Inferior parietal cortex (tissue), 1 donor: Measurements from ENCODE around the gene FAXC.
"Not testable (repeated sequence)": the region's sequence is repeated elsewhere in the genome, so short reads cannot be mapped to it uniquely, and the experiment has no call there.

Experiments
- DNase-seq: peaks from one replicate; pipeline ENCODE4 v3.0.0-alpha.2; 2016; ENCODE audit errors: extremely low spot score

Gene FAXC

DNA sequence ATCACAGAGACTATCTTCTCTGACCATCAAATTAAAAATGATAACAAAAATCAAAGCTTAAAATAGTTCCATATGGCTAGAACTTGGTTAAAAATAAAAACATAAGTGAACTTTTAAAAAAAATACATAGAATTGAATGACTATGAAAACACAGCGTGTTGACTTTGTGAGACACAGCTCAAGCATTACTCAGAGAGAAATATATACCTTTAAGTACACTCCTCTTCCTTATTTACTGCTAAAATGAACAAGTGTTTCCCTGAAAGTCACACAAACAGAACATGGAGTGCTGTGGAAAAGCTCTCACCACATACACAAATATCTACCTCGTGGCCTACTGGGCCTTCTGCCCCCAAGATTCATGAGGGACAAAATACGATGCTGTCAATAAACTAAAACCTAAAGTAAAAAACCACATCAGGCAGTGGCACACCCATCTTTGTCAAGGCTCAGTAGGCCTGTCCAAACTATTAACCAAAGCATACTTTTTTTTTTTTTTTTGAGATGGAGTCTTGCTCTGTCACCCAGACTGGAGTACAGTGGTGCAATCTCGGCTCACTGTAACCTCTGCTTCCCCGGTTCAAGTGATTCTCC is 7.5 kb downstream of the FAXC start:
- no peak for DNase-seq

DNA sequence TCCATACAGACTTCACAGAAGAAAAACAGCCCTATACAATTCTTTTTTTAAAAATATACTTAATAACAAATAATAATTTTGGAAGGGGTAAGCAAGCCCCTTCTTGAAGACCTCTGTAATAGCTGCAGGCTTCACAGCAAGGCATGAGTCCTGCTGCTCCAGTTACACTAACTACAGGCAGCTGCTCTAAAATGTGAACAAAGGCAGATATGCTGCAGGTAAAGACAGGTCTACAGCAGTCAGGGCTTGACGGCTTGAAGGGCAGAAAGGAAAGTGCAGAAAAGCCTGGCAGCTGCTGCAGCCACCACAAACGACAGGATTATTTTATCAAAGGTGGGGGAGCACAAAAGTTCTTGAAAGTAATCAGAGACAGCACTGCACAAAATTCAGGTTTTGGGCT is 11.3 kb downstream of the FAXC start:
- no peak for DNase-seq

DNA sequence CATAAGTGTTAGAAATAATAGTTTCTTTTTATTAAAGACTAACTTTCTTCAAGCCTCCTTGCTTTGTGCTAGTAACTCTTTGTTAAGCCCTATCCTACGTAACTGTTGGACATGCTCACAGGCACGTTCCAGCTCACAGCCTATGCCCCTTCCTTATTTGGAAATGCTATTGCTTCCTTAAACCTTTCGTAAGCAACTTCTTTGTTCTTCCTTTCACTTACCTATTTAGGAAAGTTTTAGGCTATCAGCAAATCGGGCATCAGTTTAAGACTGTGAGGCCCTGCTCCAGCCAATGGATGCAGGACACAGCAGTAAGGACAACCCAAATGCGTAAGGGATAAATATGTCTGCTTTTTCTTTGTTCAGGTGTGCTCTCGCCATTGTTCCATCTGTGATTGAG is 14.2 kb downstream of the FAXC start:
- not testable (repeated sequence) for DNase-seq

DNA sequence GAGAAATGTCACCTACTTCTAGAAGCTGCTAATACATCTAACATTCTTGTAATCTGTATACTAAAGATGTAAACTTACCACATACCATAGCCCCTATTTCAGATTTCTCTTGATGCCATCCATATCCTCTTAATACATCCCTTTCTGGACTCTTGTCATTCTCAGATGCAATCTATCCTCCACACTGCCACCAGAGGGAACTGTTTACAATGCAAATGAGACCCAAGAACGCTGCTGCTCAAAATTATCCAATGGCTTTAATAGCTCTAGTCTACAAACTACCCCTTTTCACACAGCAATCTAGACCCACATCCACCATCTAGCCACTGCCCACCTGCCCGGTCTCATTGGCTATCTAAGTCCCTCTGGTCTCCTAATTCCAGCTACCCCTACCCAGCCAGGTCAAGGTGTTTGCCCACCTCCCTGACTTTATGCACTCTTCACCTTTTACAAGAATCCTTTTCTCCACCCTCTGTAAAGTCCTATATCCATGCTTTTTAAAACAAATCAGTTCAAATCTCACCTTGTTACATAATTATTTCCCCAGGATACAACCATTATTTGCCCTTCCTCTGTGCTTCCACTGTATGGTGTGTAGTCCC is 14.8 kb downstream of the FAXC start:
- peak; percentile 54 for DNase-seq

DNA sequence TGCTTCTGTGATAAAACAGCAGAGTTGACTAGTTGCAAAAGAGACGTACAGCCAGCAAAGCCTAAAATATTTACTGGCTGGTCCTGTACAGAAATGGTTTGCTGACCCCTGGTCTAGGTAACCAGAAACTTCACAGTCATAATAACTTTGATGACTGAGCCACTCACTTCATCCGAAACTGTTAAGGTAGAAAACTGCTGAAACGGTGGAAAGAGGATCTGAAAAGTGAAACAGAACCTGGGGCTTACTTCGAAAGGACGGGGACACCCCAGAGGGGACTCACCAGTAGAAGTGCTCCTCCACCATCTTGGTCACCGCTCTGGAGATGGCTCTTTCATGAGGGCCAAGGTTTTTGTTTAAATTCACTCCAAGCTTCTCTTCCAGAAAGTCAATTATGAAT is 16.4 kb downstream of the FAXC start:
- no peak for DNase-seq

DNA sequence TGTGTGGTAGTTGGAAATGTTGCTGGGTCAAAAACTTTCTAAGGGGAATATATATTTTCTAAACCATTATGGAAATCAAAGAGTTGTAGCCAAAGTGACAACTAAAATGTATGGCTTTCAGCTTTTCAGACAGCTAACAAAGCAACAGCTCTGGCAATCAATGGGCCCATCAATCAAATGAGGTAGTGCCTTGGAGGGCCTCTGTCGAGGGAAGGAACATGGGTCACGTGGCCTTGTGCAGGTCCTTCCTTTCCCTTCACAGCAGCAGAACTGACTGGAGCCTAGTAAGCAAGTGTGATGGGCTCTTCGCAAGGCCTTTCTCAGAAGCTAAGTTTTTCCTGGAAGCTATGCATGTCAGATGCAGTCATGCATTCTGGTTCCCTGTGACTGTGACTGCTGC is 17.9 kb downstream of the FAXC start:
- no peak for DNase-seq

DNA sequence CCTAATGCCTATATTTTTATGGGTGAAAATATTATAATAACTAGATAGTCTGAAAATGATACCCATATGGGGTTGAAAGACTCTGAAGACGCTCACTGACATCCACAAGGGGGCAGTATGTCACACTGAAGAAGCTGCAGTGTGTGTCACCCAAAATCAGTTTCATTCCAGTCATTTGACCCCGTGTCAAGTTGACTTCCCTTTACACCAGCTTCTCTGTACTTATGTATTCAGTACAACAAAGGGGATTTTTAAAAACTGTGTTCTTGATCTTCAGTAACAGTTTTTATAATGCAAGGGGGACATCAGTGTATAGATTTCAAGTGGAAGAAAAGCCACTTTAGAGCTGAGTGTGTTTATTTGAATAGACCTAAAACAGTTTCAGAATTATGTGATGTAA is 19.3 kb downstream of the FAXC start:
- peak; percentile 83 for DNase-seq

DNA sequence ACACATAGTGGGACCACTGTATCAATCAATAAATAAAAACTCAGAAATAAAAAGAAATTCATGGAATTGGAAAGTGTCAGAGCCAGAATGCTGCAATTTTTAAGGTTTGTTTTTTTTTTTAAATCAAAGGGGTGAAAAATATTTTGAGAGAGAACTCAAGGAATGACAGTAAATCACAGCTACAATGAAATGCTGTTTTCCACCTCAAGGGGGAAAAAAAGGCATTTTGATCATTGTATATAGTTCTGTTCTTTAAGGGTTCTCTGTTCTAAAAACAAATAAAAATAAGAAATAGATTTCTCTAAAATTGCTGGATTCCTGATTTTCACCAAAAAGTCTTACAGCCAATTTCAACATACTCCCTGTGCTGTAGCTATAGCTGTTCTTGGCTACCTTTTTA is 24.5 kb downstream of the FAXC start:
- no peak for DNase-seq

DNA sequence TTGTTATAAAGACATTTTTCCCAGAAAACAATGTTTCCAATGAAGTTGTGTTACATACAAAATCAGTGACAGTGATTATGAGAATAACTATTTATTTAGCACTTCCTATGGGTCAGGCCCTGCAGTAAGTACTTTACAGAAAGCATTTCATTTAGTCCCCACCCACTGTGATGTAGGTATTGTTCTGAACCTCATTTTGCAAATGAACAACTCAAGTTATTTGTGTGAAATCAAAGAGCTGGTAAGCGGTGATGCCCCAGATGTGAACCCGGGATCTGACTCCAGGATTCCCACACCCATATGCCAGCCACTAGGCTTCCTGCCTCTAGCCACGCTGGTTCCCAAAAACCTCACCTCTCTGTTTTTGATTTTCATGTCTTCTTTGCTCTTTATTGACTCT is 30.9 kb downstream of the FAXC start:
- DNase-seq: no peak

DNA sequence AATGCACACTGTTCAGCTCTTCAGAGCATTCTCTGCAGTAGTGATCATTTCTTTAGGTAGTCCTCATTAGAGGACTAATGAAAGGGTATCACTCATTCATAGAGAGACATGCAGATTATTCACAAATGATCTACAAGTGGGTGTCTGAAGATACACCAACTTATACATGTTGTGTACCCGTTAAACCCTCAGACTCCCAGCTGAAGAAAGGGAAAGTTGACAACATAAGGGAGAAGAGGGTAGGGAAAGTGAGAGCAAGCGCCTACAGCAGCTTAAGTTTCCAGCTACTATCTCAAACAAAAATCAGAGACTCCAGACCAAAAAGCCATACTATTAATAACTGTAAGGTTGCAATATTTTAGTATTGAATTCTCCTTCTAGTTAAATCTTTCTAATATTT is 37.1 kb downstream of the FAXC start:
- no peak for DNase-seq

DNA sequence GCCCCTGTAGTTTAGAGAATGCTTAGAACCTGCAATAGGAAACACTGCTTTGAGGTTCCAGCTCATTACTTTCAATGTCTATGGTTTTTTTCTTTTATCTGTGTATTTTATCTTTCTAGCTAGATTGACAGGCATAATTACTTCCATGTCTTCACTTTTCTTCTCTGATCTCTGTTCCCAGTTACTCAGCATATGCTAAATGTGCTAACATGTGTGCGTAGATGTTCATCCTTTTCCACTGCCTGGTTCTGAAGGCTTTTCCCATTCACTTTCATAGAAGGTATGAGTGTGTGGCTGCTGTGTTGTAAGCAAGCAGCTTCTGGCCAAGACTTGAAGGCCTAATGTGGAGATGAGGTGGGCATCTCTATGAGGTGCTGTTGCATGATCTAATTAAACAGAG is 38.9 kb downstream of the FAXC start:
- DNase-seq: no peak

DNA sequence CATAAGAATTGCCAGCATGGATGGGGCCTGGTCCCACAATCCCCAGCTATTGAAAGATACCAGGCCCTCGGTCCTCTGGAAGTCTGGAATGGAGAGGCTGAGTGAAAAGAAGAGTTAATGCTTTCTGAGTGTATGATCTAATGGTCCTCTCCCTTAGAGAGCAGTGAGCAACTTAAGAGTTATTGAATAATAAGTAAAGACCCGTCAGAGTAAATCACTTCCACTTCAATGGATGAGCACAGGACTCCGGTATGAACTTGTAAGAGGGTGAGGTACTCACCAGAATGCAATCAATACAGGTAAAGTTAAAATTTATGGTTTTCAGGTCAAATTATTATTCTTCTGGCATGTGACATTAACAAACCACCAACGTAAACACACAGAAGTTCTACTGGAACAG is 39.9 kb downstream of the FAXC start:
- no peak for DNase-seq

DNA sequence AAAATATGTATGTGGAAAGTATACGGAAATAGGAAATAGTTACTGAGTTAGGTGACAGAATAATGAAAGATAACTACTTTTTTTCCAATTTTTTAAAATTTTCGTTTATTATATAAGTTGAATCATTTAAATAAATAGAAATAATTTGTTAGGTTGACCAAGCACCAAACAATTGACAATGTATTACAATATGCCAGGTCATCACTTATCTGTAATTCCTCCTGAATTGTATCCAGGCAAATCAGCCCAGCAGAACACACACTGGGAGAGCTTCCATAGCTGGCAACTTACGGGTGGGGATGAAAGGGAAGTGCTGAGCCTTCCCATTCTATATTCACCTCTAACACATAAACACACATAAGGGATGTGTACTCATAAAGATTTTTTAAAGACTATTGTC is 40.7 kb downstream of the FAXC start:
- no peak for DNase-seq

DNA sequence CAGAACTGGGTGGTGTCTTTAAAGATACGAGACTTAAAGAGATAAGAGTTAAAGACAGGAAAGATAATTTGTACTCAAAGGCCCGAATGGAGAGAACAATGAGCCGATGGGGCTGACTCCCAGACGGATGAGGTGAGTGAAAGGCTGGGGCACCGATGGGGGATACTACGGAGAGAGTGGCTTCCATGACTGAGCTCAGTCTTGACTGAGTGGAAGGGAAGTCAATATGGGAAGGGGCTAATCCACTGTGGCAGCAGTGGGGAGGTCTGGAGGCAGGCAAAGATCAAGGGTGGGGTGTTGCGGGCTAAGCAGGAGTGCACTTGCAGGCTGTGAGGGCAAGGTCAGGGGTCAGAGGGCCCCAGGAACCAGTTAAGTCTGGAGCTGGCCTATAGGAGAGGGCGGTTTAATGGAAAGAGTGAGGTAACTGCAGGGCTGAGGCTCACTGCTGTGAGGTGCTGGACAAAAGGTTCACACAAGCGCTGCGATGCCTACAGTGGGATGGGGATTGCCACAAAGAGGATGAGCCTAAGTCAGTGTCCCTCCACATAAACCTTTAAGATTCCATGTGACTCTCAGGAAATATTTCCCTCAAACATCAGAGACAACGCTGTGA is 42.1 kb downstream of the FAXC start:
- no peak for DNase-seq

DNA sequence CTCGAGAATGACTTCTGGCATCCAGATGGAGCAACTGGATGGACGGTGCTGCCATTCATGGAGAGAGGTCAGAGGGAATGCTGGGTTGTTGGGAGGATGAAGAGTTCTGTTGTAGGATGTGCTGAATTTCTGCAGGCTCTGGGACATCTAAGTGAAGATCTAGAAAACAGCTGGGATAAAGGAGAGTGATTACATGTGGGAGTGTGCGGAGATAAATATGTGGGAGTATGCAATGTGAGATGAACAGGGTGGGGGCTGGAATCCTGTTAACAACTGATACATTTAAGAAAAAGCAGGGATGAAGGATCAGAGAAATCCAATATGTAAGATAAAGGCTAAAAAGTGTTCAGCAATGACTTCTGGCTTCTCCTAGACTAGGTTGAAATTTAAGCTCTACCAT is 43.1 kb downstream of the FAXC start:
- DNase-seq: no peak

DNA sequence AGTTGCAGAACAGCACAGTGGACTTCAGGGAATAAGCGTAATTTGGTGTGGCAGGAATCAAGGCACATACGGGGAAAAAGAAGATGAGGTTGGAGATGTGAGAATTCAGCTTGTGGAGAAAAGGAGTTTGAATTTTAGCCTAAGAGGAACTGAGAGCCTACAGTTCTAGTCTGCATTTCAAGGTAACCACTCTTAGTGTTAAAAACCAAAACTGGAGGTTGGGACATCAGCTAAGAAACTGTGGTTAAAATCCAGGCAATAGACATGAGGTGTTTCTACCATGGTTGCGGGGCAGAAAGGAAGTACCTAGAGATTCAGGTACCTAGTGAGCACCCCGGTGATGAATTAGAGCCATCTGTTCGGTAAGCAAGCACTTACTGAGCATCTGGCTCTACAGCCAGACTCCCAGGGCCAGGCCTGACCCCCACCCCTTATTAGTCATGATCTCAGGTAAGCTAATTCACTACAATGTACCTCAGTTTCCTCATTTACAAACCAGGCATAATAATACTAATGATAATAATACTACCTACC is 44.4 kb downstream of the FAXC start:
- DNase-seq: no peak

DNA sequence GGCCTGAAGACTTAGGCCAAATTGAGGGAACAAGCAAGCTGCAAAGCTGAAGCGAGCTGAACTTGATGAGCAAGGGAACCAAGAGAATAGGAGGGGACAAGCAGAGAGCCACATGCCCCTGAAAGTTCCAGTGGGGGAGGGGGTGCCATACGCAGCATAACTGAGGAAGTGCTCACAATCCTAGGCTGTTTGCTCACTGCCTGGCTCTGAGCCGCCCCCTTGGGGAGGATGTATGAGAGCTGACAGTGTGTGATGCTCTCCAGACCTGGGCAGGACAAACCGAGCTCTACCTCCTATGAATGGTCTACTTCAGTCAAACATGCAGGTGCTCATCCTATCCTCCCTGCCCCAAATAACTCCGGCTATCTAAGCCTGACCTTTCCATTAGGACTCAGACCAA is 52.1 kb downstream of the FAXC start:
- DNase-seq: no peak

DNA sequence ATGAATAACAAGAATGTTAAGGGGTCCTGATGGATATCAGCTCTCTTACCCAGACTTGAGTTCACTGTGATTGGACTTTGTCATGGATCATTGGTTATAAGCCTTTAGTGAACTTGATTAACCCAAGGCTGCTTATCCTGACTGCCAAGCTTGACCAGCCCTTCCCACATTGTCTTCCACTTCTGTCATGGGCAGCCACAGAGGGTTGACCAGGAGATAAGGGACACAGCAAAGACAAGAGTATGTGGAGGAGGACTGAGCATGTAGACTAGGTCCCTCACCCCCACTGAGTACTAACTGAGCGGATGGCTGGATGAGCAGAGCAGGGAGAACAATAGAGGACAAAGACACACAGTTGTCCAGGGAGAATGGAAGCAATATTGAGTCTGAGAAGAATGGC is 52.5 kb downstream of the FAXC start:
- DNase-seq: no peak

DNA sequence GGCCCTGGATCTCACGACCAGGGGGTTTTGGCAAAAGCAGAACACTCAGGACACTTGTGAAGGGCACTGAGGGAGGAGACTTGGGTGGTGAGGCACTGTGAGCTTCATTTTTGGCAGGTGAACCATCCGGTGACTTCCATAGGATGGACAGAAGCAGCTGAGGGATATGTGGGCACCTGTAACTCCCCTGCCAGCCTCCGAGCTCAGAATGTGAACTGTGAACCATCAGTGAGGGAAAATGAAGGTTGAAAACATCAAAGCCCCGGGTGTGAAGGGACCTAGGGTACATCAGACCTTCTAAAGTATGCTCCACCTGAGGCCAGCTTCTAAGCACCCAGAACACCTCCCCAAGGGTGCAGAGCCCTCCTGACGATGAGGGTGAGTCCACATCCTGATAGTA is 53.2 kb downstream of the FAXC start:
- DNase-seq: no peak

DNA sequence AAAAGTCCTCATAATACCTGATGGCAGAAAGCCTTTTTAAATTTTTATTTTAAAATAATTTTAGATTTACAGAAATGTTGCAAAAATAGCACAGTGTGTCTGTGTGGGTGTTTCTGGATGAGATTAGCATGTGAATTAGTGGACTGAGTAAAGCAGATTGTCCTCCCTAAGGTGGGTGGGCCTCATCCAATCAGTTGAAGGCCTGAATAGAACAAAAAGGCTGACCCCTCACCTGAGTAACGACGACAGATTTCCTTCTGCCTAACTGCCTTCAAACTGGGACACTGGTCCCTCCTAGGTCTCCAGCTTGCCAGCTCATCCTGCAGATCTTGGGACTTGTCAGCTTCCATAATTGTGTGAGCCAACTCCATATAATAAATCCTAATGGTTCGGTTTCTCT is 54.2 kb downstream of the FAXC start:
- no peak for DNase-seq

DNA sequence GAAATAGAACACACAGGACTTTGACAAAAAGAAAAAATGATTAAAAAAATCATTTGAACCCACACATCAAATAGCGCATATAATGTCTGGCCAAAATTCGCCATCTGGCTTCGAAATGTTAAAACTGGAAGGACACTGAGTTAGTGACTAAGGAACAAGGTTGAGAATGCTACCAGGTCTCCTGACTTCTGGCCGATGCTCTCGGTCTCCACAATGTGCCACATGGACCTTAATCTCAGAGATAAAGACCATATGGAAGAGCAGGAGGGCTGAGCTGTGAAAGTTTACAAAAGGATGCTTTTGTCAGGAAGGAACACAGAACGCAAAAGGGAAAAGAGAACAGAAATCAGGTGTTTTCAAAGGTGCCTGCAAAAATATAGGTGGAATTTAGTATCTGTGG is 54.7 kb downstream of the FAXC start:
- DNase-seq: no peak

DNA sequence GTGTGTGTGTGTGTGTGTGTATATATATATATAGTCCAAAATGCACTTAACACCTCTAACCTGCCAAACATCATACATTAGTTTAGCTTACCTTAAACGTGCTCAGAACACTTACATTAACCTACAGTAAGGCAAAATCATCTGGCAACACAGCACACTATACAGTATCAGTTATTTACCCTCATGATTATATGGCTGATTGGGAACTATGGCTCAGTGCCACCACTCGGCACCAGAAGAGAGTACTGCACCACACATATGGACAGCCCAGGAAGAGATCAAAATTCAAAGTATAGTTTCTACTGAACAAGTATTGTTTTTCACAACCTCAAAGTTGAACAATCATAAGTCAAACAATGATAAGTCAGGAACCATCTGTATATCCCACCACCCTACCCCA is 59.8 kb downstream of the FAXC start:
- DNase-seq: no peak

DNA sequence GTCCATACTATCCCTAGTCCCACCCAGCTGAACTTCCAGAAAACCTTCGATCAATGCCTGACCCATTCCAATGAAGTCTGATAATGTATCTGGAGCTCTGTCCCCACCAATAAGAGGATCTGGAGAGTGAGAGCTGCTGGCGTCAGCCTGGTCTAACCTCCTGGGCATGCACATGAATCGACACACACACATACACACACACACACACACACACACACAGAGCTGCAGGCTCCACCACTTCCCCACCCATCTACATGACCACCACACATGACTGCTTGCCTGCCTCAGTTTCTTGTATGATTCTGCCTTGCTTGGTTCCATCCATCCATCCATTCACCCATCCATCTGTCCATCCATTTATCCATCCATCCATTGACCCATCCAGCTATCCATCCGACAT is 60.8 kb downstream of the FAXC start:
- DNase-seq: no peak

DNA sequence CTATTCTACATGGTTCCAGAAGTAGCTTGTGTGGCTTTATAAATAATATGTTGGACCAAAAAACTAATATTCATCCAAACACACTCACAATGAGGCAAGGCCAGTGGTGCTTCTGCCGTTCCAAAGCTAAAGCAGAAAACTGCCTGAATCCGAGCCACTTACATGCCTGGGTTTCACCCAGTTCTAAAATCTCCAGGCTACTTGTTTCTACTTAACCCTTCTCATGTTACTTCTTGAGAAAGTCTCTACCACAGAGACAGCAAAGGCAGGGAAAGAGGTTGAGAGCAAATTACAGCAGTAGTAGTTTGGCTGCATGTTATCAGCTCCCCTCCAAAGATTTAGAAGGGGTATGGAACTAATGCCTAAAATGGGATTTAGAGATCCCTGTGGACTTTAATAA is 62.0 kb downstream of the FAXC start:
- no peak for DNase-seq
